HG03097 (cell line): Measurements from ENCODE around the gene PPP1R7.

Experiments used
- ATAC-seq: cut with Tn5 transposase; IDR thresholded peaks from one replicate; pipeline ENCODE4 v1.9.1; 2021; ENCODE audit not compliant: unreplicated experiment, low FRiP score

PPP1R7 gene

DNA sequence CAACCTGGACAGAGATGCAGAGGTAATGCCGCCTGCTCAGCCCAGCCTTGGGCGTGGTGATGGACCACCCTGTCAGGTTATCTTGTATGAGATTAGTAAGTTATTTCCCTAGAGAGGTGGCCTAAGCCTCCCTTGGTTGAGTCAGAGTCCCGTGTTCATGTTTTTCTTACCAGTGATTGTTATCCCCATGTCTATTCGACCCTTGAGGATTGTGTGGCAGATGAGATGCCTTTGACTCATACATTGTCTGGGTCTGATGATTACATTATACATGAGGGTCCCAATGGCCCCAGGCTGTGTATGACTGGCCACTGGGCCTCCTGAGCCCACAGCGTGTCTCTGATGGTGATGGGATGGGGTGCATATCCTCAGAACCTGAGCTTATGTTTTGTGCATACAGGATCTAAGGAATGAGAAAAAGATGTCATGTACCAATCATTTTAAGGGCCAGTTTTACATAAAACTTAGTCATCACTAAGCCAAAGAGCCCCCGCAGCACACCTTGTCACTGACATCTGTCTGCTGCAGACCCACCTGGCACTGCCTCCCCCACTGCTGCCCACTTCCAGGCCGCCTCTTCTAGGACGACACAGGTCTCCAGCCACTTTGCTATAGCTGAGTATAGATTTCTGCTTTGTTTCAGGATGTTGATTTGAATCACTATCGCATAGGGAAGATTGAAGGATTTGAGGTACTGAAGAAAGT lies 7.7 kb downstream of the PPP1R7 start:
- no peak for ATAC-seq

- no peak for ATAC-seq
Observed at GRCh38 chr2:241158546-241158900, 8.3 kb downstream of the PPP1R7 start.

DNA sequence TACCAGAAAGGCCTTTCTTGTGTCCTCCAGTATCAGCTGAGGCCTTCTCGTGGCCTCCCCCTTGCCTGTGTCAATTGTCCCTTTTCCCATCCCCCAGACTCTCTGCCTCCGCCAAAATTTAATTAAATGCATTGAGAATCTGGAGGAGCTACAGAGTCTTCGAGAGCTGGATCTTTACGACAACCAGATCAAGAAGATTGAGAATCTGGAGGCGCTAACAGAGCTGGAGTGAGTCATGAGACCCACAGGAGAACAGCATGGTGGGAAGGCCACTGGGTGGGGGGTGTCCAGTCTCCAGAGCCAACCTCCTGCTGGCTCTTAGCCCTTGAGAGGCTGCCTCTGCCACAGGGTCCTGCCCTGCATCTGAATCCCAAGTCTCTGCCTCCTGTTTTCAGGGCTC lies 8.8 kb downstream of the PPP1R7 start:
- ATAC-seq: no peak

GRCh38 chr2:241160318-241160717 lies 10.1 kb downstream of the PPP1R7 start:
- ATAC-seq: no peak

DNA sequence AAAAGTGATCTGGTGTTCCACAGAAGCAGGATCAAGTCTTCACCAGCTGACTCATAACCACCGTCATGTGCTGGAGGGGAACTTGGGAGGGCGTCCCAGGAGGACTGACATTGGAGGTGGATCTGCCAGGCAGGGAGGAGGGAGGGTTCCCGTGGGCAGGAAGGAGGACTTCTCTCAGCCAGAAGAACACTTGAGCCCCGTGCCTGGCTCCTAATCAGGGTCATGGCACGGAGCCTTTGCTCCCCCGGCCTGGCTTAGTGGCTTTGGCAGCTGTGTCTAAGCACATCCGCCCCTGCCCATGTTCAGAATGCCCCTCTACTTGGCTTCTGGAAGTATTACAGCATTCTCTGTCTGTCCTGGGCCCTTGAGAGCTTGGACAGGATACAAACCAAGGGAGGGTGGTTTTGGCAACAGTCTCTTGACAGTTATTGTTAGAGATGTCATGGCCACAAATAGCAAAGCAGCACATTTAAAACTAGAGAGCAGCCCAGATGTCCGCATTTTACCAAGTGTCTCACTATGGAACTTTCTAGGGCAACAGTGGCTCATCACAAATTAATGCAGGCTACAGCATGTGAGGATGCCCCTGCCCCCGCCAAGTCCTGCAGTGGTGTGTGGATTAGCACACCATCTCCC lies 11.5 kb downstream of the PPP1R7 start:
- no peak for ATAC-seq

GRCh38 chr2:241163601-241164118 lies 13.4 kb downstream of the PPP1R7 start:
- no peak for ATAC-seq

GRCh38 chr2:241168366-241168765 lies 18.1 kb downstream of the PPP1R7 start:
- no peak for ATAC-seq

DNA sequence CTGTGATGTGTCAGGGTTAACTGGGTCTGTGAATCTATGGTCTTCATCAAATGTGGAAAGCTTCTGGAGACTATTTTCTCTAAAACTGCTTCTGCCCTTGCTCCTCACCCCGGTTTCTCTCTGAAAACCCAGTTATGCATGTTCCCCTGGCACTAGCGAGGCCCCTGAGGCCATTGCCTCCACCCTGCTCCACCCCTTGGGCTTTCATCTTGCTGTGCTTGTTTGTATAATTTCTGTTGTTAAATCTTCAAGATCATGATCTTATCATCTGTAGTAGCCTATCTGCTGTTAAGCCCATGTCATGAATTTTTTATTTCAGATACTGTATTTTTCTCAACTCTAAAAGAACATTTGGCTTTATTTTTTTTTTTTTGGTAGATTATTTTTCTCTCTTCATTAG lies 23.3 kb downstream of the PPP1R7 start:
- ATAC-seq: no peak

DNA sequence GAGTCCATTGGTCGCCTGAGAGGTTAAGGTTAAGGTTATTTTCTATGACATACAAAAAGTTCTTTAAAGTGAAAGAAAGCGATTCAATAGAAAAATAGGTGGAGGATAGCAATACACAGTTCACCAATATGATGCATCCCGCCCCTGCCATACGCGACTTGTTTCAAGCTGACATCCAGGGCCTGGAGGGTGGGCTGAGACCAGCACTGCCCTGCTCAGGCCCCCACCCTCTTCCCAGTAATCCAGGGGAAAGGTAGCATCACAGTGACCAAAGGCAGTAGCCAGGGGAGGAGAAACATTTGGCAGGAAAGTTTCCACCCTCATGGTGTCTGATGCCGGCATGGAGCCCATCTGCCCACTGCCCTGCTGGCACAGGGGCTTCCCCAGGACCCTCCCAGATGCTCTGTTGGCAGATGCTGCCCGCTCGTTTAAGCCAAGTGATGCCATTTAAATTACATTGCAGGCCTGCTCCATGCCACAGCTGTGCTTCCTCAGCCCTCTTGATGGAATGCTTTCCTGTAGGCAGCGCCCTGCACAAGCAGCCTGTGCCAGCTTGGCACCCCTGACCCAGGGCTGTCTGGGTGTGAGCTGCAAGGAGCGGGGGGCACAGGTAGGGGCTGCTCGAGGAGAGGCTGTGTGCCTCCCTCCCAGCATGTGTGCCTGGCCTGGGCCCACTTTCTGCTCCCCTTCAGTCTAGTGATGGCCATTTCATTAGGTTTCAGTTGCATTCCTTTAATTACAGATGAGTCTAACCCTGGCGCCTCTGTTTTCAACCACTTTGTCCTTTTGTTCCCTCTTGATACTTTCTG lies 27.5 kb downstream of the PPP1R7 start:
- no peak for ATAC-seq

DNA sequence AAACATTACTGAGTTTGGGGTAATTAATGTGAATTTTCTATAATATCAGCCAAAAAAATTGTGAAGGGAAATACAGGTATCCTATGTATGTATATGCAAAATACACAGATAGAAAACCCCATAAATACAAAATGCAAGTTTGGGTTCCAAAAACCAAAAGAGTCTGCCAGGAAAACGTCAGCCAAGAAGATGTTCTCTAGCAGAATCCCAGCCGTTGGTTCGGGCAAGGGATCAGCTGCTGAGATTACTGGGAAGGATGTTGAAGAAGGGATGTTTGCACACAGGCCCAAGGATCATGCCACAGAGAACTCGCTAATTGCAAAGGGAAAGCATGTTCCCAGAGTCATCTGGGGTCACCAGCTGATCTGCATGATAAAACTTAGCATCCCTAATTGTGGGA lies 28.7 kb downstream of the PPP1R7 start:
- no peak for ATAC-seq

GRCh38 chr2:241179899-241180298 lies 29.6 kb downstream of the PPP1R7 start:
- no peak for ATAC-seq

GRCh38 chr2:241180495-241180894 lies 30.2 kb downstream of the PPP1R7 start:
- no peak for ATAC-seq

- no peak for ATAC-seq
Observed at GRCh38 chr2:241182126-241182525, 31.9 kb downstream of the PPP1R7 start.

DNA sequence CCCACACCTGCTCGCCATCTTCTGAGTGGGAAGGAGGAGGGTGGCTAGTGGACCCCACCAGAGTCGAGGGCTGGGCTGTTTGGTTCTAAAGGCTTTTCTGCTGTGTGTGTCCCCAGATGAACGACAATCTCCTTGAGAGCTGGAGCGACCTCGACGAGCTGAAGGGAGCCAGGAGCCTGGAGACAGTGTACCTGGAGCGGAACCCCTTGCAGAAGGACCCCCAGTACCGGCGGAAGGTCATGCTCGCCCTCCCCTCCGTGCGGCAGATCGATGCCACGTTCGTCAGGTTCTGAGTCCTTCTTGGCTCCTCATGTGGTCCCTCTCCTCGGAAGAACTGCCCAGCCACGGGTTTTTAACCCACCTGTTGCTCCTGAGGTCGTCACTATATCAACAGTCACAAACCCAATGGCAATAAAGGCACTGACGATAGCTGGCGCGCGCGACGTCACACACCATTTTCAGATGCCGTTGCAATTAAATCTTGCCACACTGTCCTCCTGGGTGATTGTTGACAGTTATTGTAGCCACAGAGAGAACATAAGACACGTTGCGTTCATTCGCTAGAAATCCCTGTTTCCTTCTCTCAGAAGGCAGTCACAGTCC lies 32.4 kb downstream of the PPP1R7 start:
- no peak for ATAC-seq

GRCh38 chr2:241183221-241183620 lies 33.0 kb downstream of the PPP1R7 start:
- no peak for ATAC-seq

DNA sequence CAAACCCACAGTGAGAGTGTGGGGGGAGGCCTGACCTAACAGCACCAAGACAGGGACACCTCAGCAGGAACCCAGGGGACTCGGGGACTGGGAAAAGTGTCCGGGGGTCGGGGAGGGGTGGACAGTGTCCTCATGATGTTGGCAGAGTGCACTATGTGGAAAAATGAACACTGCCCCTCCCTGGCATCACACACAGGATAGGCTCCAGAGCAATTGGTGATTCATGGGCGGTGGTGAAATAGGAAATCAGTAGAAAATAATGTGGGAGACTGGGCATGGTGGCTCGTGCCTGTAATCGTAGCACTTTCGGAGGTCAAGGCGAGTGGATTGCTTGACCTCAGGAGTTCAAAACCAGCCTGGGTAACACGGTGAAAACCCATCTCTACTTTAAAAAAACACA lies 34.6 kb downstream of the PPP1R7 start:
- ATAC-seq: no peak

GRCh38 chr2:241185961-241186360 lies 35.7 kb downstream of the PPP1R7 start:
- no peak for ATAC-seq

DNA sequence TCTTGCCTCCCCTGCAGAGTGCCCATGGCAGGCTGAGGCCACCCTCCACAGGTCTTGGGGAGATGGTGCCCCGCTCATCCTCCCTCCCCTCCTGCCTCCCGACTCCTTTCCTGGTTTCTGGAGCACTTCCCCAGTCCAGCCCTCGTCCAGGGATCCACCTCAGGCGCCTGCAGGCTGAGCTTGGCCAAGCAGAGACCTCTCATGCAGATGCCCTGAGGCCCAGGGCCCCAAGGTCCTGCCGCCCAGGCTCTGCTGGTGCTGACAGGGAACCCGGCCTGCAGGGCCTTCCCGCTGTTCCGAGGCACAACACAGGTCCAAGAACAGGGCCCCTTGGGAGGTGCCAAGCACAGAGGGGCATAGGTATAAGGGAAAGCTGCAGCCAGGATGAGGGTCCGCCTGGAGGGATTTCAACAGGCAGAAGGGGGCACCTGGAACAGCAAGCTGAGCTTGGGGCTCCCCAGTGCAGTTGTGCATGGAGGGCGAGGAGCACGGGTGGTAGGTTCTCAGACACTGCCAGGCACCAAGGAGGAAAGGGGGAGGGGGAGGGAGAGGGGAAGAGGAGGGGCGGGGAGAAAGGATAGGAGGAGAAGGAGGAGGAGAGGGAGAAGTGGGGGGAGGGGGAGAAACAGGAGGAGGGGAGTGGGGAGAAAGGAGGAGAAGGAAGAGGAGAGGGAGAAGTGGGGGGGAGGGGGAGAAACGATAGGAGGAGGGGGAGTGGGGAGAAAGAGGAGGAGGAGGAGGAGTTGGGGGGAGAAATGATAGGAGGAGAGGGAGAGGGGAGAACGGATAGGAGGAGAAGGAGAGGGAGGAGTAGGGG lies 37.0 kb downstream of the PPP1R7 start:
- no peak for ATAC-seq

DNA sequence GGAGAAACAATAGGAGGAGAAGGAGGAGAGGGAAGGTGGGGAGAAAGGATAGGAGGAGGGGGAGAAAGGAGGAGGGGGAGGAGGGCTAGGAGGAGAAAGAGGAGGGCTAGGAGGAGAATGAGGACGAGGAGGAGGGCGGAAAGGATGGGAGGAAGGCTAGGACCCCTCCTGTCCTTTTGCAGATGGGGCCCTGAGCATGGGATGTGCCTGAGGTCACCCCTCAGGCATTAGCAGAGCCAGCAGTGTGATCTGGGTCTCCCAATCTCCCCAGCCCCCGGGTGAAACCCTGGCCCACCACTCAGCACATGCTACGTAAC lies 37.6 kb downstream of the PPP1R7 start:
- ATAC-seq: no peak

DNA sequence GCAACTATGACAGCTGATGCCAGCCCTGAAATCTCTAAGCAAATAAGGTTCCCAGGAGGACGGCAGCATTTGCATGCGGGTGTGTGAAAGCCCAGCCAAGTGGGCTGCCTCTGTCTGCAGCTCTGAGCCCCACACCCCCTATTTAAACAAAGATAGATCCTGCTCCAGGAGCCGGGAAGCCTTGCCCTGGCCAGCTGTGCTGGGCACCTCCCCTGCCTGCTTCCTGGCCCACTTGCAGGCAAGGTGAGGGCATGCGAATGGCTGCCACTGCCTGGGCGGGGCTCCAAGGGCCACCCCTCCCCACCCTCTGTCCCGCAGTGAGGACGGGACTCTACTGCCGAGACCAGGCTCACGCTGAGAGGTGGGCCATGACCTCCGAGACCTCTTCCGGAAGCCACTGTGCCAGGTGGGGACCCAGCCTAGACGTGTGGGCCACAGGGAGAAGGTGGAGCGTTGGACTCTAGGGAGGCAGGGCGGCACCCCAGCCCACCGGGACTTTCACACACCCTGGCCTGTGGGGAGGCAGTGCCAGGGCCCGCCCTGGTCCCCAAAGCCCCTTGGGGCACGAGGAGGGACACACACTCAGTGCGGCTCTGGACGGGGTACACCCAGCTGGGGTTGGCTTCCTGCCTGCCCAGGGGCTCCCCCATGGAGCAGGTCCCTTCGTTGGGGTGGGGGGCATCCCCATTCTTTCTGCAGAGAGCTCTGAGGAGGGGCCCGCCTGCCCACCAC lies 38.3 kb downstream of the PPP1R7 start, which contains the start of gene ANO7:
Gene ANO7 (plus strand): TSS at position 317 of the 732 bp plus-strand sequence. CDS start 1,387 bp downstream, outside the sequence.
- no peak for ATAC-seq
